Measurements from ENCODE around the gene MAML3.

The MAML3 gene

GRCh38 chr4:140097572-140097971, 56.4 kb downstream of the MAML3 start:
- DNase-seq = no peak

GRCh38 chr4:140096921-140097320, 57.1 kb downstream of the MAML3 start:
- no peak for DNase-seq

GRCh38 chr4:140096483-140096861, 57.5 kb downstream of the MAML3 start:
- DNase-seq = no peak

- no peak for DNase-seq
Measured at GRCh38 chr4:140095694-140096482, 58.1 kb downstream of the MAML3 start.

GRCh38 chr4:140094438-140095420, 59.3 kb downstream of the MAML3 start:
- DNase-seq = no peak

- peak; percentile 55 for DNase-seq
Measured at GRCh38 chr4:140092094-140092851, 61.7 kb downstream of the MAML3 start.

- no peak for DNase-seq
Measured at GRCh38 chr4:140091305-140091704, 62.7 kb downstream of the MAML3 start.

- no peak for DNase-seq
Measured at GRCh38 chr4:140090215-140090731, 63.7 kb downstream of the MAML3 start.

- no peak for DNase-seq
Measured at GRCh38 chr4:140089216-140089615, 64.8 kb downstream of the MAML3 start.

GRCh38 chr4:140088323-140088967, 65.5 kb downstream of the MAML3 start:
- no peak for DNase-seq

GRCh38 chr4:140085881-140086280, 68.1 kb downstream of the MAML3 start:
- DNase-seq = no peak

GRCh38 chr4:140085062-140085622, 68.8 kb downstream of the MAML3 start:
- no peak for DNase-seq

GRCh38 chr4:140084385-140084784, 69.6 kb downstream of the MAML3 start:
- DNase-seq = no peak

- no peak for DNase-seq
Measured at GRCh38 chr4:140082391-140082755, 71.6 kb downstream of the MAML3 start.

- no peak for DNase-seq
Measured at GRCh38 chr4:140081641-140082390, 72.2 kb downstream of the MAML3 start.

GRCh38 chr4:140080883-140081282, 73.1 kb downstream of the MAML3 start:
- no peak for DNase-seq

- peak; percentile 76 for DNase-seq
Measured at GRCh38 chr4:140078366-140078765, 75.6 kb downstream of the MAML3 start.

- DNase-seq = no peak
Measured at GRCh38 chr4:140076307-140076706, 77.7 kb downstream of the MAML3 start.

- DNase-seq = no peak
Measured at GRCh38 chr4:140071806-140072205, 82.2 kb downstream of the MAML3 start.

- DNase-seq = no peak
Measured at GRCh38 chr4:140070973-140071372, 83.0 kb downstream of the MAML3 start.

- DNase-seq = no peak
Measured at GRCh38 chr4:140070366-140070765, 83.6 kb downstream of the MAML3 start.

Measured in NCI-H2171 treated with DMSO at 0.1 percent for 48 hours (cell line).